Hepatocyte (in vitro differentiated cells): ENCODE data around the gene RNASE11. TPM values are rescaled to one million over a fixed set of nuclear protein-coding genes. Genes with fewer than 3 reads are reported as not detected.

Experiments used
- DNase-seq: peaks from one replicate; pipeline ENCODE4 v3.0.0-alpha.2; 2016; ENCODE audit warnings: low spot score
- H2AFZ ChIP-seq: fragments of 200-600 bp; sonication (generic); 2 replicates; pipeline ENCODE4 v1.6.0; 2016; ENCODE audit warnings: antibody characterized with exemption, mild to moderate bottlenecking
- H3K27ac ChIP-seq: fragments of 200-600 bp; sonication (generic); 2 replicates; pipeline ENCODE4 v1.5.1; 2016; ENCODE audit warnings: mild to moderate bottlenecking
- H3K27me3 ChIP-seq: fragments of 200-600 bp; sonication (generic); 2 replicates; pipeline ENCODE4 v1.6.1; 2016
- H3K36me3 ChIP-seq: fragments of 200-600 bp; sonication (generic); replicated peaks from 2 replicates; pipeline ENCODE4 v1.5.1; 2016; ENCODE audit warnings: low read depth; ENCODE audit not compliant: insufficient read depth
- H3K4me1 ChIP-seq: fragments of 200-600 bp; sonication (generic); 2 replicates; pipeline ENCODE4 v1.5.1; 2016; ENCODE audit warnings: mild to moderate bottlenecking, moderate library complexity; ENCODE audit not compliant: insufficient read depth
- H3K4me2 ChIP-seq: fragments of 200-600 bp; sonication (generic); 2 replicates; pipeline ENCODE4 v1.6.0; 2016
- H3K4me3 ChIP-seq: fragments of 200-600 bp; sonication (generic); 2 replicates; pipeline ENCODE4 v1.5.1; 2016; ENCODE audit warnings: mild to moderate bottlenecking
- H3K79me2 ChIP-seq: fragments of 200-600 bp; sonication (generic); 2 replicates; pipeline ENCODE4 v1.6.0; 2017; ENCODE audit warnings: mild to moderate bottlenecking
- H3K9me2 ChIP-seq: fragments of 200-600 bp; sonication (generic); replicated peaks from 2 replicates; pipeline ENCODE4 v1.6.0; 2017; ENCODE audit warnings: mild to moderate bottlenecking; ENCODE audit not compliant: insufficient read depth
- H3K9me3 ChIP-seq: fragments of 200-600 bp; sonication (generic); 2 replicates; pipeline ENCODE4 v1.5.1; 2016; ENCODE audit warnings: low read depth, mild to moderate bottlenecking
- H4K20me1 ChIP-seq: fragments of 200-600 bp; sonication (generic); 2 replicates; pipeline ENCODE4 v1.6.0; 2016; ENCODE audit warnings: mild to moderate bottlenecking; ENCODE audit not compliant: insufficient read depth, poor library complexity, severe bottlenecking
- EZH2 ChIP-seq: fragments of 200-600 bp; sonication (generic); IDR thresholded peaks from 2 replicates; pipeline ENCODE4 v1.6.1; 2016; ENCODE audit warnings: antibody characterized with exemption, mild to moderate bottlenecking, borderline replicate concordance
- EZH2phosphoT487 ChIP-seq: fragments of 200-600 bp; sonication (generic); IDR thresholded peaks from one replicate; pipeline ENCODE4 v1.6.1; 2018; ENCODE audit warnings: antibody characterized with exemption, mild to moderate bottlenecking, low read depth, moderate library complexity; ENCODE audit not compliant: unreplicated experiment, severe bottlenecking
- WGBS: methylation state at CpG from one replicate; pipeline ENCODE4 v1.1.6; 2016; ENCODE audit warnings: low lambda C conversion rate; ENCODE audit errors: missing lambda C conversion rate; 5-methylcytosine and 5-hydroxymethylcytosine counted together
- polyA plus RNA-seq: library from polyadenylated mRNA; unstranded; fragments of >200 nt; fragmentation: Nextera tagmentation; extraction: Ambion mirVana; gene quantifications from 2 replicates; pipeline ENCODE4 v1.2.1, GENCODE V29; 2016
- total RNA-seq: library from RNA; depleted of rRNA; stranded (reverse); fragments of >200 nt; gene quantifications from 2 replicates; pipeline ENCODE4 v1.2.3, GENCODE V29; 2014
- TF ChIP-seq, protein P1 (sequence below): fragments of 200-600 bp; sonication (generic); IDR thresholded peaks from 2 replicates; pipeline ENCODE4 v1.5.1; 2016; ENCODE audit warnings: antibody characterized with exemption, mild to moderate bottlenecking; ENCODE audit not compliant: poor library complexity

RNASE11 gene
- total and polyA plus RNA-seq, 2 experiments from 2014 or later: not detected

- peak overlapping the region; percentile 84 for H3K27ac ChIP-seq
- DNase-seq: peak; percentile 84
- peak overlapping the region; percentile 42 for H3K4me3 ChIP-seq
- H3K79me2 ChIP-seq: no peaks in the 10 kb centered on the region
- no peaks in the 10 kb centered on the region for H3K9me2 ChIP-seq
- peaks cover 25% of the 10 kb centered on the region for H3K27me3 ChIP-seq
- H3K4me1 ChIP-seq: peaks cover 5% of the 10 kb centered on the region
- H3K9me3 ChIP-seq: no peaks in the 10 kb centered on the region
- no peaks in the 10 kb centered on the region for H3K36me3 ChIP-seq
- no peaks in the 10 kb centered on the region for H4K20me1 ChIP-seq
- peak overlapping the region; percentile 81 for H3K4me2 ChIP-seq
- peak overlapping the region; percentile 67 for H2AFZ ChIP-seq
- 7% methylated on average over 22 of the region's 22 CpGs for WGBS
- TF ChIP-seq, protein P1, sequence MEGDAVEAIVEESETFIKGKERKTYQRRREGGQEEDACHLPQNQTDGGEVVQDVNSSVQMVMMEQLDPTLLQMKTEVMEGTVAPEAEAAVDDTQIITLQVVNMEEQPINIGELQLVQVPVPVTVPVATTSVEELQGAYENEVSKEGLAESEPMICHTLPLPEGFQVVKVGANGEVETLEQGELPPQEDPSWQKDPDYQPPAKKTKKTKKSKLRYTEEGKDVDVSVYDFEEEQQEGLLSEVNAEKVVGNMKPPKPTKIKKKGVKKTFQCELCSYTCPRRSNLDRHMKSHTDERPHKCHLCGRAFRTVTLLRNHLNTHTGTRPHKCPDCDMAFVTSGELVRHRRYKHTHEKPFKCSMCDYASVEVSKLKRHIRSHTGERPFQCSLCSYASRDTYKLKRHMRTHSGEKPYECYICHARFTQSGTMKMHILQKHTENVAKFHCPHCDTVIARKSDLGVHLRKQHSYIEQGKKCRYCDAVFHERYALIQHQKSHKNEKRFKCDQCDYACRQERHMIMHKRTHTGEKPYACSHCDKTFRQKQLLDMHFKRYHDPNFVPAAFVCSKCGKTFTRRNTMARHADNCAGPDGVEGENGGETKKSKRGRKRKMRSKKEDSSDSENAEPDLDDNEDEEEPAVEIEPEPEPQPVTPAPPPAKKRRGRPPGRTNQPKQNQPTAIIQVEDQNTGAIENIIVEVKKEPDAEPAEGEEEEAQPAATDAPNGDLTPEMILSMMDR: no peak
- TF ChIP-seq EZH2phosphoT487: no peak
- TF ChIP-seq EZH2: no peak
Measured at GRCh38 chr14:20624495-20625070, 36.8 kb upstream of the RNASE11 start.

DNA sequence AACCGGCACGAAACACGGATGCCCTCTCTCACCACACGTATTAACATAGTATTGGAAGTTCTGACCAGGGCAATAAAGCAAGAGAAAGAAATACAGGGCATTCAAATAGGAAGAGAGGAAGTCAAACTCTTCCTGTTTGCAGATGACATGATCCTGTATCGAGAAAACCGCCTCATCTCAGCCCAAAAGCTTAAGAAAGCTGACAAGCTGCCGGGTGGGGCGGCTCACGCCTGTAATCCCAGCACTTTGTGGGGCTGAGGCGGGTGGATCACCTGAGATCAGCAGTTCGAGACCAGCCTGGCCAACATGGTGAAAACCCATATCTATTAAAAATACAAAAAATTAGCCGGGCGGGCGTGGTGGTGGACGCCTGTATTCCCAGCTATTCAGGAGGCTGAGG lies 36.0 kb upstream of the RNASE11 start:
- no peaks in the 10 kb centered on the region for H4K20me1 ChIP-seq
- no peak overlapping the region for H3K27ac ChIP-seq
- no peak overlapping the region for H2AFZ ChIP-seq
- TF ChIP-seq EZH2phosphoT487 (no peak), EZH2 (no peak)
- TF ChIP-seq, protein P1: no peak
- 58% methylated on average over 15 of the region's 15 CpGs for WGBS
- DNase-seq: no peak
- H3K4me3 ChIP-seq: no peak overlapping the region
- H3K4me1 ChIP-seq: peaks cover 5% of the 10 kb centered on the region
- no peaks in the 10 kb centered on the region for H3K9me2 ChIP-seq
- H3K4me2 ChIP-seq: peak overlapping the region; percentile 81
- no peaks in the 10 kb centered on the region for H3K9me3 ChIP-seq
- H3K36me3 ChIP-seq: no peaks in the 10 kb centered on the region
- H3K79me2 ChIP-seq: no peaks in the 10 kb centered on the region
- peaks cover 19% of the 10 kb centered on the region for H3K27me3 ChIP-seq

- 44% methylated on average over 21 of the region's 29 CpGs for WGBS
- no peaks in the 10 kb centered on the region for H3K79me2 ChIP-seq
- H3K4me2 ChIP-seq: peak overlapping the region; percentile 15
- no peak for DNase-seq
- H4K20me1 ChIP-seq: no peaks in the 10 kb centered on the region
- no peak overlapping the region for H3K4me3 ChIP-seq
- TF ChIP-seq EZH2phosphoT487: no peak
- TF ChIP-seq, protein P1: no peak
- TF ChIP-seq EZH2: no peak
- H3K9me3 ChIP-seq: no peaks in the 10 kb centered on the region
- H3K4me1 ChIP-seq: peaks cover 5% of the 10 kb centered on the region
- no peaks in the 10 kb centered on the region for H3K36me3 ChIP-seq
- no peak overlapping the region for H2AFZ ChIP-seq
- H3K27ac ChIP-seq: no peak overlapping the region
- H3K9me2 ChIP-seq: no peaks in the 10 kb centered on the region
- peaks cover 9% of the 10 kb centered on the region for H3K27me3 ChIP-seq
Measured at GRCh38 chr14:20622816-20623291, 35.1 kb upstream of the RNASE11 start.
